BE2C (cell line): ENCODE results near the gene RNPEP.
"Not testable (repeated sequence)": the region's sequence is repeated elsewhere in the genome, so short reads cannot be mapped to it uniquely, and the experiment has no call there.

Experiments
- DNase-seq: peaks from one replicate; pipeline ENCODE4 v3.0.0-alpha.2; 2020
- H3K27me3 ChIP-seq: fragments of 250-450 bp; sonication (Bioruptor Pico); 2 replicates; pipeline ENCODE4 v1.5.1; 2020; ENCODE audit warnings: mild to moderate bottlenecking
- H3K36me3 ChIP-seq: fragments of 250-450 bp; sonication (Bioruptor Pico); 2 replicates; pipeline ENCODE4 v1.5.1; 2020; ENCODE audit warnings: mild to moderate bottlenecking
- H3K4me1 ChIP-seq: fragments of 250-450 bp; sonication (Bioruptor Pico); 2 replicates; pipeline ENCODE4 v1.5.1; 2020
- H3K4me3 ChIP-seq: 2 replicates; pipeline ENCODE4 v1.5.1; 2011; ENCODE audit warnings: low read depth, low read length
- H3K9me3 ChIP-seq: fragments of 250-450 bp; sonication (Bioruptor Pico); 2 replicates; pipeline ENCODE4 v1.5.1; 2020
- TF ChIP-seq, protein P1 (sequence below): IDR thresholded peaks from 2 replicates; pipeline ENCODE4 v1.5.1; 2012; ENCODE audit warnings: mild to moderate bottlenecking, low read depth, low read length

RNPEP gene

DNA sequence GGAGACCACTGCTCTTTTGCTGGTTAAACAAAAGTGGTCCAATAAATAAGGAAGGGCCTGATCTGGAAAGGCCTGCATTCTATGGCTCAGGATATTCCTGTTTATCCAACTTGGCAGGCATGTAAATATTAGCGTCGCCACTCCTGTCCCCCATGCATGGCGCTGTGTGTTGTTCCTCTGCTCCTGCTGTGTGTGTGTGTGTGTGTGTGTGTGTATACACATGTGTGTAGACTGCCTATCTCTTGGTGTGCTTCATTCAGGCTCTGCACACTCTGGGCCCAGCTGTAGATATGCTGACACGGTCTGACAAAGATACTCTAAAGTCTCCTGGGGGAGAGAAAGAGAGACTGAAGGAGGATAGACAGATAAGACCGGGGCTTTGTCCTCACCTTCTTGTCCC, 42.9 kb upstream of the RNPEP start:
- Histone ChIP-seq H3K4me1 (no peaks in the 10 kb centered on the region), H3K4me3 (no peak overlapping the region), H3K27me3 (no peaks in the 10 kb centered on the region), H3K9me3 (no peaks in the 10 kb centered on the region), H3K36me3 (no peaks in the 10 kb centered on the region)
- no peak for DNase-seq
- TF ChIP-seq, protein P1, sequence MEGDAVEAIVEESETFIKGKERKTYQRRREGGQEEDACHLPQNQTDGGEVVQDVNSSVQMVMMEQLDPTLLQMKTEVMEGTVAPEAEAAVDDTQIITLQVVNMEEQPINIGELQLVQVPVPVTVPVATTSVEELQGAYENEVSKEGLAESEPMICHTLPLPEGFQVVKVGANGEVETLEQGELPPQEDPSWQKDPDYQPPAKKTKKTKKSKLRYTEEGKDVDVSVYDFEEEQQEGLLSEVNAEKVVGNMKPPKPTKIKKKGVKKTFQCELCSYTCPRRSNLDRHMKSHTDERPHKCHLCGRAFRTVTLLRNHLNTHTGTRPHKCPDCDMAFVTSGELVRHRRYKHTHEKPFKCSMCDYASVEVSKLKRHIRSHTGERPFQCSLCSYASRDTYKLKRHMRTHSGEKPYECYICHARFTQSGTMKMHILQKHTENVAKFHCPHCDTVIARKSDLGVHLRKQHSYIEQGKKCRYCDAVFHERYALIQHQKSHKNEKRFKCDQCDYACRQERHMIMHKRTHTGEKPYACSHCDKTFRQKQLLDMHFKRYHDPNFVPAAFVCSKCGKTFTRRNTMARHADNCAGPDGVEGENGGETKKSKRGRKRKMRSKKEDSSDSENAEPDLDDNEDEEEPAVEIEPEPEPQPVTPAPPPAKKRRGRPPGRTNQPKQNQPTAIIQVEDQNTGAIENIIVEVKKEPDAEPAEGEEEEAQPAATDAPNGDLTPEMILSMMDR, result no peak

- not testable (repeated sequence) for H3K27me3 ChIP-seq, H3K36me3 ChIP-seq, DNase-seq, H3K4me1 ChIP-seq, H3K4me3 ChIP-seq, H3K9me3 ChIP-seq
Observed at GRCh38 chr1:201940316-201940715, 42.1 kb upstream of the RNPEP start.

GRCh38 chr1:201941420-201942128, 40.9 kb upstream of the RNPEP start:
- DNase-seq, result no peak
- Histone ChIP-seq H3K36me3 (no peaks in the 10 kb centered on the region), H3K4me1 (no peaks in the 10 kb centered on the region), H3K27me3 (no peaks in the 10 kb centered on the region), H3K4me3 (no peak overlapping the region), H3K9me3 (no peaks in the 10 kb centered on the region)
- TF ChIP-seq, protein P1, result no peak

DNA sequence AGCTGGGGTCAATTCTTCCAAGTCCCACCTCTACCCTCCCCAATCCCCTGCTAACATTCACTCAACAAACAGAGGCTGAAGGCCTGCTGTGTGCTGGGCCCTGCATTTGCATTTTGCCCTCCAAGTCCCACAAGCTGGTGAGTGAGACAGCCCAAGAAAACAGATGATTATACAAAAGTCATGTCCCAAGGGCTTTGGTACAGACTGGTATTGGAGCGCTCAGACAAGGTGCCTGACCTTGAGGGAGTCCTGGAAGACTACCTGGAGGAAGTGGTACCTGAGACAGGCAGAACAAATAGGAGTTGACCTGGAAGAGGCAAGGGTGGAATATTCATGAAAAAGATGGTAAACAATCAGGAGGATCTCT, 40.3 kb upstream of the RNPEP start:
- Histone ChIP-seq H3K36me3 (no peaks in the 10 kb centered on the region), H3K9me3 (no peaks in the 10 kb centered on the region), H3K4me1 (no peaks in the 10 kb centered on the region), H3K4me3 (no peak overlapping the region), H3K27me3 (no peaks in the 10 kb centered on the region)
- DNase-seq, result no peak
- TF ChIP-seq, protein P1, result no peak

DNA sequence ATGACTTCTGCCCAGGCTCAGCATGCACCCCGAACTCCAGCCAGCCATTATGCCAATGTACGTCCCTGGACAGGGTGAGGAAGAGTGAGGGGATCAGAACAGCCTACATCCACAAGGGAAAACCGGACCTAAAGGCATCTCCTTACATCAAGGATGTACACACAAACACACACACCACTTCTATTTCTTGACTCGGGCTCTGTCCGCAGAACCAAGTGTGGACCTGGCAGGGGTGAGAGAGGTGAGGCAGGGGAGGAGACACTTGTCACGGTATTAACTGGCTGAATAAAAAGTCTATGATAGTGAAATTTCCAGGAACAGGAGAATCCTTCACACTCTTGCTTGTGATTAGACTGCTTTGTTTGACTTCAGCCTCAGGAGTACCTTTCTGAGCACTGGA, 38.4 kb upstream of the RNPEP start:
- H3K27me3 ChIP-seq, result no peaks in the 10 kb centered on the region
- no peak for DNase-seq
- H3K4me3 ChIP-seq, result no peak overlapping the region
- H3K36me3 ChIP-seq, result no peaks in the 10 kb centered on the region
- no peaks in the 10 kb centered on the region; the same call in 1 of the 2 replicates for H3K4me1 ChIP-seq
- H3K9me3 ChIP-seq, result no peaks in the 10 kb centered on the region
- TF ChIP-seq, protein P1, result no peak

DNA sequence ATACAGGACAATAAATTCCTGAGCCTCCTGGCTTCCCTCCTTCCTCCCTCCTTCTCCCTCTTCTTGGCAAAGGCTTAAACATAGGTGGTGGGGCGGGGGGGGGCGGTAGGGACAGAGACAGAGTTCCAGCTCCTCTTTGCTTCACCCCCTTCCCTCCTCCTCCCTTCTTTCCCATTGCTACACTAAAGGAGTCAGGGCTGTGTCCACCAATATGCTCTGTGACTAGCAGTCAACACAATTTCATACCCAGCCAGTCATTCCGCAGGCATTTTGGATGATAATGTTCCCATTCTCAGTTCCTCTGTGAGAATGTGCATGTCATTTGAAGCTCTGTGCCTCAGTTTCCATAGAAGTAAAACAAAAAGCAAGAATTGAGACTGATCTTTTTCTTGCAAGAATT, 37.8 kb upstream of the RNPEP start:
- H3K4me3 ChIP-seq, result no peak overlapping the region
- H3K4me1 ChIP-seq, result no peaks in the 10 kb centered on the region; the same call in 1 of the 2 replicates
- no peaks in the 10 kb centered on the region for H3K36me3 ChIP-seq
- no peaks in the 10 kb centered on the region for H3K27me3 ChIP-seq
- TF ChIP-seq, protein P1, result no peak
- DNase-seq, result no peak
- no peaks in the 10 kb centered on the region for H3K9me3 ChIP-seq

GRCh38 chr1:201945157-201945556, 37.3 kb upstream of the RNPEP start:
- Histone ChIP-seq H3K36me3 (no peaks in the 10 kb centered on the region), H3K27me3 (no peaks in the 10 kb centered on the region), H3K4me3 (no peak overlapping the region), H3K9me3 (no peaks in the 10 kb centered on the region), H3K4me1 (no peaks in the 10 kb centered on the region; the same call in 1 of the 2 replicates)
- no peak for DNase-seq
- TF ChIP-seq, protein P1, result peak; percentile 45
